Prostate gland (tissue), 2 donors: ENCODE data around the gene UVRAG.
"Not testable (repeated sequence)": the region's sequence is repeated elsewhere in the genome, so short reads cannot be mapped to it uniquely, and the experiment has no call there.

Experiments
- CTCF ChIP-seq, 4 experiments: fragments of 200-600 bp in 2 of 4; fragments of 450-650 bp in 2 of 4; sonication (generic) in 2 of 4; IDR thresholded peaks; 1 replicate in 3 of 4; 2 replicates in 1 of 4; pipeline ENCODE4 v1.5.1; 2016 to 2019; ENCODE audit warnings: antibody characterized with exemption in 4 of 4, mild to moderate bottlenecking in 2 of 4, moderate library complexity in 2 of 4
- POLR2A ChIP-seq: fragments of 450-650 bp; IDR thresholded peaks from one replicate; pipeline ENCODE4 v1.6.1; 2016; ENCODE audit warnings: antibody characterized with exemption, mild to moderate bottlenecking
- POLR2AphosphoS5 ChIP-seq: sonication (generic); formaldehyde crosslinking; IDR thresholded peaks from one replicate; pipeline ENCODE4 v1.6.1; 2017; ENCODE audit warnings: antibody characterized with exemption

DNA sequence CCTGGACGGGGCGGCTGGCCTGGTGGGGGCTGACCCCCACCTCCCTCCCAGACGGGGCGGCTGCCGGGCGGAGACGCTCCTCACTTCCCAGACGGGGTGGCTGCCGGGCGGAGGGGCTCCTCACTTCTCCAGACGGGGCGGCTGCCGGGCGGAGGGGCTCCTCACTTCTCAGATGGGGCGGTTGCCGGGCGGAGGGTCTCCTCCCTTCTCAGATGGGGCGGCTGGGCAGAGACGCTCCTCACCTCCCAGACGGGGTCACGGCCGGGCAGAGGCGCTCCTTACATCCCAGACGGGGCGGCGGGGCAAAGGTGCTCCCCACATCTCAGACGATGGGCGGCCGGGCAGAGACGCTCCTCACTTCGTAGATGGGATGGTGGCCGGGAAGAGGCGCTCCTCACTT lies 62.9 kb downstream of the UVRAG start:
- not testable (repeated sequence) for TF ChIP-seq CTCF (IDR thresholded peaks at IDR 0.05); POLR2A; POLR2AphosphoS5
